ENCODE results near the gene CDH13. TPM values are rescaled to one million over a fixed set of nuclear protein-coding genes. Genes with fewer than 3 reads are reported as not detected.

The CDH13 gene
- total RNA-seq, 3 donors from 2014 or later, result 4.9 to 11.2 (median 9.8) TPM

GRCh38 chr16:82709987-82710386 is 83.2 kb downstream of the CDH13 start:
- Histone ChIP-seq H3K4me3 (no peak overlapping the region), H3K36me3 (ENCODE audit: low read depth) (no peaks in the 10 kb centered on the region), H3K9me3 (no peaks in the 10 kb centered on the region), H3K4me1 (ENCODE audit: low read depth) (no peaks in the 10 kb centered on the region)
- TF ChIP-seq CTCF (IDR thresholded peaks at IDR 0.05), result no peak
- ATAC-seq, result no peak
- DNase-seq, result no peak
- intact Hi-C loops (cut with DNase I, micrococcal nuclease), result no loop called here

GRCh38 chr16:82713778-82714177 is 87.0 kb downstream of the CDH13 start:
- DNase-seq, result no peak
- no peak for TF ChIP-seq CTCF (IDR thresholded peaks at IDR 0.05)
- H3K4me3 ChIP-seq, result no peak overlapping the region

GRCh38 chr16:82715160-82715559 is 88.4 kb downstream of the CDH13 start:
- Histone ChIP-seq H3K36me3 (ENCODE audit: low read depth) (no peaks in the 10 kb centered on the region), H3K4me1 (ENCODE audit: low read depth) (no peaks in the 10 kb centered on the region), H3K9me3 (no peaks in the 10 kb centered on the region), H3K4me3 (no peak overlapping the region)
- ATAC-seq (no peak), DNase-seq (no peak)
- no peak for TF ChIP-seq CTCF (IDR thresholded peaks at IDR 0.05)
- intact Hi-C loops (cut with DNase I, micrococcal nuclease), result no loop called here

More at GRCh38 chr16:82713778-82714177, 87.0 kb downstream of the CDH13 start:
- Histone ChIP-seq H3K9me3 (no peaks in the 10 kb centered on the region), H3K4me1 (ENCODE audit: low read depth) (no peaks in the 10 kb centered on the region), H3K36me3 (ENCODE audit: low read depth) (no peaks in the 10 kb centered on the region)
- no peak for ATAC-seq
- intact Hi-C loops (cut with DNase I, micrococcal nuclease), result no loop called here

- H3K4me3 ChIP-seq, result no peak overlapping the region
- intact Hi-C loops (cut with DNase I, micrococcal nuclease), result no loop called here
- H3K4me1 ChIP-seq (ENCODE audit: low read depth), result no peaks in the 10 kb centered on the region
- no peaks in the 10 kb centered on the region for H3K9me3 ChIP-seq
- H3K36me3 ChIP-seq (ENCODE audit: low read depth), result no peaks in the 10 kb centered on the region
- DNase-seq, result no peak
- TF ChIP-seq CTCF (IDR thresholded peaks at IDR 0.05), result no peak
- no peak for ATAC-seq
These were observed 89.1 kb downstream of the CDH13 start for GRCh38 chr16:82715833-82716232.

GRCh38 chr16:82716361-82716855 is 89.6 kb downstream of the CDH13 start:
- Histone ChIP-seq H3K4me1 (ENCODE audit: low read depth) (no peaks in the 10 kb centered on the region), H3K9me3 (no peaks in the 10 kb centered on the region), H3K36me3 (ENCODE audit: low read depth) (no peaks in the 10 kb centered on the region), H3K4me3 (no peak overlapping the region)
- no peak for ATAC-seq
- TF ChIP-seq CTCF (IDR thresholded peaks at IDR 0.05), result no peak
- DNase-seq, result no peak
- intact Hi-C loops (cut with DNase I, micrococcal nuclease), result no loop called here

- Histone ChIP-seq H3K4me1 (ENCODE audit: low read depth) (no peaks in the 10 kb centered on the region), H3K9me3 (no peaks in the 10 kb centered on the region), H3K4me3 (no peak overlapping the region), H3K36me3 (ENCODE audit: low read depth) (no peaks in the 10 kb centered on the region)
- DNase-seq (no peak), ATAC-seq (no peak)
- intact Hi-C loops (cut with DNase I, micrococcal nuclease), result no loop called here
- TF ChIP-seq CTCF (IDR thresholded peaks at IDR 0.05), result no peak
These were observed 93.6 kb downstream of the CDH13 start for GRCh38 chr16:82720414-82720813.

Measured in mucosa of descending colon (tissue), 3 donors.